Right atrium auricular region (tissue), 2 donors: ENCODE measurements around the gene SIGLEC15. TPM values are rescaled to one million over a fixed set of nuclear protein-coding genes. Genes with fewer than 3 reads are reported as not detected.

Source experiments
- DNase-seq: peaks from one replicate; pipeline ENCODE4 v3.0.0-alpha.2; 2019; ENCODE audit warnings: low spot score
- H3K27ac ChIP-seq, 2 donors: fragments of 200-600 bp; sonication (generic); 1 replicate in 1 of 2; 2 replicates in 1 of 2; pipeline ENCODE4 v1.5.1; 2016 to 2019
- H3K27me3 ChIP-seq, 2 donors: fragments of 200-600 bp; sonication (generic); one replicate each; pipeline versions ENCODE4 v1.5.1 to v1.6.0; 2017 to 2019
- H3K36me3 ChIP-seq: fragments of 200-600 bp; sonication (generic); one replicate; pipeline ENCODE4 v1.5.1; 2016
- H3K4me1 ChIP-seq, 2 donors: fragments of 200-600 bp; sonication (generic); one replicate each; pipeline versions ENCODE4 v1.5.1 to v1.6.0; 2017 to 2019
- H3K4me3 ChIP-seq, 2 donors: fragments of 200-600 bp; sonication (generic); 1 replicate in 1 of 2; 2 replicates in 1 of 2; pipeline ENCODE4 v1.5.1; 2017 to 2019; ENCODE audit warnings: mild to moderate bottlenecking in 1 of 2, moderate library complexity in 1 of 2
- H3K9me3 ChIP-seq, 2 donors: fragments of 200-600 bp; sonication (generic); one replicate each; pipeline ENCODE4 v1.5.1; 2019
- CTCF ChIP-seq, 2 donors: fragments of 200-600 bp; sonication (generic); IDR thresholded peaks; one replicate each; pipeline ENCODE4 v1.5.1; 2019; ENCODE audit warnings: antibody characterized with exemption in 2 of 2
- total RNA-seq, 2 donors: library from RNA; depleted of rRNA; stranded (reverse); fragments of >200 nt; gene quantifications; one replicate each; pipeline ENCODE4 v1.1.0, GENCODE V29; 2016

SIGLEC15 gene
- total RNA-seq, 2 donors from 2014 or later: 1.9 TPM; not detected in 1

GRCh38 chr18:45870419-45870818 is 44.9 kb downstream of the SIGLEC15 start:
- Histone ChIP-seq H3K27me3 (no peaks in the 10 kb centered on the region), H3K4me1 (no peaks in the 10 kb centered on the region), H3K9me3 (no peaks in the 10 kb centered on the region), H3K27ac (no peak overlapping the region), H3K4me3 (no peak overlapping the region), H3K36me3 (peaks cover 60% of the 10 kb centered on the region)
- TF ChIP-seq CTCF (IDR thresholded peaks at IDR 0.05): no peak
- no peak for DNase-seq

DNA sequence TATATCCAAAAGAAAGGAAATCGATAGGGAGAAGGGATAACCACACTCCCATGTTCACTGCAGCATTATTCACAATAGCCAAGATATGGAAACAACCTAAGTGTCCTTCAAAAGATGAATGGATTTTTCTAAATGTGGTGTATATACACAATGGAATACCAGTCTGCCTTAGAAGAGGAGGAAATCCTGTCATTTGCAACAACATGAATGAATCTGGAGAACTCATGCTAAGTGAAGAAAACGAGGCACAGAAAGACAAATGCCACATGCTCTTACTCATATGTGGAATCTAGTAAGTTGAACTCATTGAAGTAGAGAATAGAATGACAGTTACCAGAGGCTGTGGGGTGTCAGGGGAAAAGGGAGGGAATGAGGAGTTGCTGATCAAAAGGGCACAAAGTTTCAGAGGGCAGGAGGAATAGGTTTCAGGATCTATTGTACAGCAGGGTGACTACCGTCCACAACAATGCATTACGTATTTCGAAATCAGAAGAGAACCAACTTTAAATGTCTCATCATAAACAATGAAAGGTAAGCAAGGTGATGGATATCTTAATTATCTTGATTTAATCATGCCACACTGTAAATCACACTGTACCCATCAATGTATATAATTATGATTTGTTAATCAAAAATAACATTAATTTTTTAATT is 46.1 kb downstream of the SIGLEC15 start:
- Histone ChIP-seq H3K27me3 (no peaks in the 10 kb centered on the region), H3K4me1 (no peaks in the 10 kb centered on the region), H3K4me3 (no peak overlapping the region), H3K9me3 (no peaks in the 10 kb centered on the region), H3K27ac (no peak overlapping the region), H3K36me3 (peaks cover 54% of the 10 kb centered on the region)
- DNase-seq: no peak
- TF ChIP-seq CTCF (IDR thresholded peaks at IDR 0.05): no peak

- DNase-seq: no peak
- TF ChIP-seq CTCF (IDR thresholded peaks at IDR 0.05): no peak
- H3K36me3 ChIP-seq: peaks cover 57% of the 10 kb centered on the region
- H3K27me3 ChIP-seq: no peaks in the 10 kb centered on the region
- H3K9me3 ChIP-seq: no peaks in the 10 kb centered on the region
- H3K27ac ChIP-seq: no peak overlapping the region
- no peaks in the 10 kb centered on the region for H3K4me1 ChIP-seq
- no peak overlapping the region for H3K4me3 ChIP-seq
These were observed 49.2 kb downstream of the SIGLEC15 start for GRCh38 chr18:45874491-45875184.

- Histone ChIP-seq H3K27ac (no peak overlapping the region), H3K9me3 (no peaks in the 10 kb centered on the region), H3K4me3 (no peak overlapping the region), H3K4me1 (peaks cover 0 to 5% of the 10 kb centered on the region in 2 donors), H3K36me3 (peaks cover 46% of the 10 kb centered on the region), H3K27me3 (no peaks in the 10 kb centered on the region)
- DNase-seq: no peak
- TF ChIP-seq CTCF (IDR thresholded peaks at IDR 0.05): no peak
These were observed 50.7 kb downstream of the SIGLEC15 start for GRCh38 chr18:45876161-45876560.

- peaks cover 49% of the 10 kb centered on the region for H3K36me3 ChIP-seq
- no peak for TF ChIP-seq CTCF (IDR thresholded peaks at IDR 0.05)
These were observed 51.9 kb downstream of the SIGLEC15 start for GRCh38 chr18:45877403-45877802.

More at GRCh38 chr18:45877403-45877802, 51.9 kb downstream of the SIGLEC15 start:
- Histone ChIP-seq H3K27me3 (no peaks in the 10 kb centered on the region), H3K9me3 (no peaks in the 10 kb centered on the region), H3K4me3 (no peak overlapping the region), H3K27ac (no peak overlapping the region), H3K4me1 (peaks cover 0 to 5% of the 10 kb centered on the region in 2 donors)
- DNase-seq: no peak
